PC-9 (cell line): Measurements from ENCODE around the gene IGFBP4.

ENCODE experiments used
- EZH2 ChIP-seq: fragments of 200-600 bp; sonication (generic); IDR thresholded peaks from 2 replicates; pipeline ENCODE4 v1.8.0; 2017; ENCODE audit warnings: antibody characterized with exemption, low read depth
- TF ChIP-seq, protein P1 (sequence below): fragments of 200-600 bp; sonication (generic); conservative IDR thresholded peaks from 2 replicates; pipeline ENCODE4 v1.6.1; 2017; ENCODE audit warnings: mixed run types, antibody characterized with exemption, mild to moderate bottlenecking, moderate library complexity

DNA sequence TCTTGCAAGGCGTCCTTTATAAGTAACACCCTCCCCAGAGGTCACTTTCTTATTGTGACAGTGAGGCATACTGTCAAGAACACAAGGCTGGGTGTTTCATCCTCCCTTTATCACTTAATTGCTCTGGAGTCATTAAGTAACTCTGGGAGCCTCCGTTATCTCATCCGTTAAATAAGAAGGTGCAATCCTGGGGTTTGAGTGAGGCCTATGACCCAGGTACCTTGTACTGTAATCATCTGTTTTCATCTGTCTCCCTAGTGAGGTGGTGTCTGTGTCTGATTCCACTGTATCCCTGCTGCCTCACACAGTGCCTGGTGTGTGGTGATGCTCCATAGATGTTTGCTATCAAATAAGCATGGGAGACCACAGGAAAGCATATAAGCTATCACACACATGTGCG, 40.4 kb downstream of the IGFBP4 start:
- TF ChIP-seq, protein P1, sequence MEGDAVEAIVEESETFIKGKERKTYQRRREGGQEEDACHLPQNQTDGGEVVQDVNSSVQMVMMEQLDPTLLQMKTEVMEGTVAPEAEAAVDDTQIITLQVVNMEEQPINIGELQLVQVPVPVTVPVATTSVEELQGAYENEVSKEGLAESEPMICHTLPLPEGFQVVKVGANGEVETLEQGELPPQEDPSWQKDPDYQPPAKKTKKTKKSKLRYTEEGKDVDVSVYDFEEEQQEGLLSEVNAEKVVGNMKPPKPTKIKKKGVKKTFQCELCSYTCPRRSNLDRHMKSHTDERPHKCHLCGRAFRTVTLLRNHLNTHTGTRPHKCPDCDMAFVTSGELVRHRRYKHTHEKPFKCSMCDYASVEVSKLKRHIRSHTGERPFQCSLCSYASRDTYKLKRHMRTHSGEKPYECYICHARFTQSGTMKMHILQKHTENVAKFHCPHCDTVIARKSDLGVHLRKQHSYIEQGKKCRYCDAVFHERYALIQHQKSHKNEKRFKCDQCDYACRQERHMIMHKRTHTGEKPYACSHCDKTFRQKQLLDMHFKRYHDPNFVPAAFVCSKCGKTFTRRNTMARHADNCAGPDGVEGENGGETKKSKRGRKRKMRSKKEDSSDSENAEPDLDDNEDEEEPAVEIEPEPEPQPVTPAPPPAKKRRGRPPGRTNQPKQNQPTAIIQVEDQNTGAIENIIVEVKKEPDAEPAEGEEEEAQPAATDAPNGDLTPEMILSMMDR = no peak
- no peak for TF ChIP-seq EZH2
